PC-9 (cell line): ENCODE measurements around the gene SLC39A2. TPM values are rescaled to one million over a fixed set of nuclear protein-coding genes. Genes with fewer than 3 reads are reported as not detected.
"Not testable (repeated sequence)": the region's sequence is repeated elsewhere in the genome, so short reads cannot be mapped to it uniquely, and the experiment has no call there.

Experiments
- BruUV-seq: library from RNA; stranded (reverse); fragments of 400-500 nt; replicated peaks from 2 replicates; lab custom pipeline; 2021; lab: Mats Ljungman, UMichigan
- CTCF ChIA-PET: fragments of 300-600 bp; sonication (Branson Sonifier 250); formaldehyde crosslinking; loops from one replicate; lab custom pipeline; 2022; ENCODE audit warnings: antibody characterized with exemption; lab: Charles Lee
- POLR2A ChIA-PET: fragments of 300-600 bp; sonication (Branson Sonifier 250); formaldehyde crosslinking; loops from one replicate; lab custom pipeline; 2022; ENCODE audit warnings: antibody characterized with exemption; ENCODE audit not compliant: unreplicated experiment; lab: Charles Lee
- DNase-seq, 2 experiments: peaks; one replicate each; pipeline versions ENCODE4 v3.0.0 to v3.0.0-alpha.2; 2015 to 2022; ENCODE audit warnings: mixed read lengths in 1 of 2
- H2AFZ ChIP-seq: fragments of 200-600 bp; sonication (generic); 2 replicates; pipeline ENCODE4 v1.8.1; 2017; ENCODE audit warnings: antibody characterized with exemption
- H3F3A ChIP-seq: fragments of 200-600 bp; sonication (generic); 2 replicates; pipeline ENCODE4 v1.8.1; 2017; ENCODE audit warnings: antibody characterized with exemption, mild to moderate bottlenecking, low read depth; ENCODE audit not compliant: insufficient read depth
- H3K27ac ChIP-seq: fragments of 200-600 bp; sonication (generic); 2 replicates; pipeline ENCODE4 v1.6.1; 2016; ENCODE audit warnings: mixed run types
- H3K27me3 ChIP-seq: fragments of 200-600 bp; sonication (generic); 2 replicates; pipeline ENCODE4 v1.6.1; 2016; ENCODE audit warnings: low read depth, mixed run types; ENCODE audit not compliant: insufficient read depth
- H3K36me3 ChIP-seq: fragments of 200-600 bp; sonication (generic); 2 replicates; pipeline ENCODE4 v1.6.1; 2016; ENCODE audit warnings: low read depth, mixed run types
- H3K4me1 ChIP-seq: fragments of 200-600 bp; sonication (generic); replicated peaks from 2 replicates; pipeline ENCODE4 v1.6.1; 2016; ENCODE audit warnings: mixed run types; ENCODE audit not compliant: insufficient read depth
- H3K4me2 ChIP-seq: fragments of 200-600 bp; sonication (generic); 2 replicates; pipeline ENCODE4 v1.6.1; 2017; ENCODE audit warnings: mixed run types
- H3K4me3 ChIP-seq: fragments of 200-600 bp; sonication (generic); 2 replicates; pipeline ENCODE4 v1.6.1; 2016; ENCODE audit warnings: mixed run types
- H3K79me2 ChIP-seq: fragments of 200-600 bp; sonication (generic); 2 replicates; pipeline ENCODE4 v1.6.1; 2017; ENCODE audit warnings: low read depth, mixed run types
- H3K9me2 ChIP-seq: fragments of 200-600 bp; sonication (generic); 2 replicates; pipeline ENCODE4 v1.8.1; 2017; ENCODE audit warnings: mild to moderate bottlenecking; ENCODE audit not compliant: insufficient read depth
- H3K9me3 ChIP-seq: fragments of 200-600 bp; sonication (generic); 2 replicates; pipeline ENCODE4 v1.8.1; 2016; ENCODE audit warnings: low read depth; ENCODE audit not compliant: insufficient read depth
- H4K20me1 ChIP-seq: fragments of 200-600 bp; sonication (generic); 2 replicates; pipeline ENCODE4 v1.8.1; 2017; ENCODE audit not compliant: insufficient read depth
- CTCF ChIP-seq: fragments of 200-600 bp; sonication (generic); conservative IDR thresholded peaks from 2 replicates; pipeline ENCODE4 v1.6.1; 2017; ENCODE audit warnings: mixed run types, antibody characterized with exemption, mild to moderate bottlenecking, moderate library complexity
- EZH2 ChIP-seq: fragments of 200-600 bp; sonication (generic); IDR thresholded peaks from 2 replicates; pipeline ENCODE4 v1.8.0; 2017; ENCODE audit warnings: antibody characterized with exemption, low read depth
- intact Hi-C: fragments of 100-400 bp; cut with micrococcal nuclease; formaldehyde crosslinking; loops from one replicate; pipeline ENCODE4 v1.10.0; 2022; ENCODE audit not compliant: unreplicated experiment
- total RNA-seq: library from RNA; stranded (reverse); gene quantifications from 2 replicates; pipeline ENCODE4 v1.2.3, GENCODE V29; 2021

Gene SLC39A2
- total RNA-seq, 1 experiment from 2014 or later, result 0.35 TPM

GRCh38 chr14:20980906-20981305 lies 18.2 kb upstream of the SLC39A2 start:
- H3K79me2 ChIP-seq, result no peaks in the 10 kb centered on the region
- H4K20me1 ChIP-seq, result no peaks in the 10 kb centered on the region
- TF ChIP-seq EZH2, result no peak
- TF ChIP-seq CTCF, result no peak
- no peaks in the 10 kb centered on the region for H3K36me3 ChIP-seq
- no peak for DNase-seq
- no TSS peak for BruUV-seq
- no peak overlapping the region for H3K4me3 ChIP-seq
- no peak overlapping the region for H3K4me2 ChIP-seq
- ChIA-PET POLR2A (no interaction called here), CTCF (no interaction called here)
- no peak overlapping the region for H2AFZ ChIP-seq
- no peak overlapping the region for H3K27ac ChIP-seq
- H3K27me3 ChIP-seq, result no peaks in the 10 kb centered on the region
- H3K9me2 ChIP-seq, result no peaks in the 10 kb centered on the region
- H3F3A ChIP-seq, result no peaks in the 10 kb centered on the region
- H3K4me1 ChIP-seq, result no peaks in the 10 kb centered on the region
- no peaks in the 10 kb centered on the region for H3K9me3 ChIP-seq
- intact Hi-C loops, result no loop called here

- CTCF ChIA-PET, result no interaction called here
Observed at GRCh38 chr14:20982646-20983369, 16.3 kb upstream of the SLC39A2 start.

GRCh38 chr14:20985650-20986049 lies 13.4 kb upstream of the SLC39A2 start:
- not testable (repeated sequence) for H3K27ac ChIP-seq, BruUV-seq, H3K36me3 ChIP-seq

More at GRCh38 chr14:20982646-20983369, 16.3 kb upstream of the SLC39A2 start:
- Histone ChIP-seq H3K9me2 (no peaks in the 10 kb centered on the region), H3K9me3 (peaks cover 3% of the 10 kb centered on the region; the same call in 1 of the 2 replicates), H4K20me1 (no peaks in the 10 kb centered on the region), H3K27me3 (no peaks in the 10 kb centered on the region), H3F3A (0 out of 2 replicates have a peak, but pooled peaks cover 8% of the 10 kb centered on the region), H3K4me3 (no peak overlapping the region), H2AFZ (no peak overlapping the region), H3K36me3 (no peaks in the 10 kb centered on the region), H3K79me2 (no peaks in the 10 kb centered on the region), H3K27ac (no peak overlapping the region), H3K4me1 (peaks cover 14% of the 10 kb centered on the region), H3K4me2 (no peak overlapping the region)
- POLR2A ChIA-PET, result no interaction called here
- no peak for TF ChIP-seq EZH2
- no peak for TF ChIP-seq CTCF
- intact Hi-C loops, result no loop called here
- no TSS peak for BruUV-seq
- no peak for DNase-seq

More at GRCh38 chr14:20985650-20986049, 13.4 kb upstream of the SLC39A2 start:
- H4K20me1 ChIP-seq, H3K4me2 ChIP-seq, DNase-seq, intact Hi-C loops, H3K4me3 ChIP-seq, H3K27me3 ChIP-seq, POLR2A ChIA-PET, H3K9me2 ChIP-seq, H3K9me3 ChIP-seq, H2AFZ ChIP-seq, CTCF ChIA-PET, H3K79me2 ChIP-seq: not testable (repeated sequence)
- Histone ChIP-seq H3K4me1 (peaks cover 24% of the 10 kb centered on the region), H3F3A (peaks cover 20% of the 10 kb centered on the region; the same call in 1 of the 2 replicates)
